OCI-M1 (cell line): ENCODE results near the gene MYL9.
"Not testable (repeated sequence)": the region's sequence is repeated elsewhere in the genome, so short reads cannot be mapped to it uniquely, and the experiment has no call there.

Source experiments
- DNase-seq: peaks from one replicate; lab custom pipeline; 2025; lab: John Stamatoyannopoulos, UW

The MYL9 gene

DNA sequence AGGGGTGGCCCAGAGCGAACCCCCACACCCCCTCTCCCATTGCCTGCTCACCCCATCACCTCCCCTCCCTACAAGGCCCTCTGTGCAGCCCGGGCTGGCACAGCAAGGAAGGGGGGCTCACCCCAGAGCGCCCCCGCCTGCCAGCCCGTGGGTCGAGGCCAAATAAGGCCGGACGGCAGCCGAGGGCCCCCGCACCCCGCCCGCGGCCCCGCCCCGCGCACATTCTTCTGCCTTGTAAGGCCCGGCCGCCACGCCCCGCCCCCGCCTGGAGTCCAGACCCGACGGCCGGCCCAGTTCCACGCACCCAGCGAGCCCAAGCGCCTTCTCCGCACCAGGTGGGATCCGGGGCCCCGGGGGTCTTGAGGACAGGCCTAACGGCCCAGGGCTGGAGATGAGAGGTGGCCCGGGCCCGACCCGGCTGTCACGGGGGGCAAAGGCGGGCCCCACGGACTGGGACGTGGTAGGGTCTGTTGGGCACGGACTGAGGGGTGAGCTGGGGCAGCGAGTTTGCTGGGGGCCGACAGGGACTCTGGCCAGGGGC lies at the start of gene MYL9:
TSS of gene MYL9 (plus strand) at position 293 of the 541 bp plus-strand sequence. CDS start 3,366 bp downstream, outside the sequence.
- DNase-seq: no peak

DNA sequence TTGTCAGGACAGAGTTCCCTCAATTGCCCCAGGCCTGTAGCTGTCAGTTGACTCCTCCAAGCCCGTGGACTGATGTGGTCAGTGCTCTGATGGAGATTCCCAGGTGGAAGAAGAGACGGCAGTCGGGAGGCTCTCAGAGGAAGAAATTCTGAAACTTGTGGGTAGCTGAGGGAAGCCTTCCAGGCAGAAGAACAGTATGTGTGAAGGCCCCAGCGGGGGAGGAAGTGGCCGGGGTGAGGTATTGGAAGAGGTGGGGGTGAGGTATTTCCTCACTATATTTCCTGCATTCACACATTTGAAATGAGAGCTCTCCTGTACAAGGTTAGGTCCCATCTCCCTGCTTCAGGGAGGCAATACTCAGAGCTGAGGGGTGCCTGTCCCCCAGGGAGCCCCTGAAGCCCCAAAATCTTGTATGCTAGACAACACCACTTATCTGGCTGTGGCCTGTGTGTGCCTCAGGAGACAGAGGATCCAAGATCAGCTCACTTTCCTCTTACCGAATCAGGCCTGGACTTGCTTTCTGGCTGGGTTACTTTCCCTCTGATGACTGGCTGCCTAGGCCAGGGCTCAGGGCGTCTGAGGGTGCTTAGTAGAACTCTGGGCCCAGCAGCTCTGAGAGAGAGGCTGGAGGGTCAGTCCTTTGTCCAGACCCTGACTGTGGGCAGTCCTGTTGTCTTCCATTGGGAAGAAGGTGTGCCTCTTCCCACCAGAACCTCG lies 49.3 kb upstream of the MYL9 start:
- DNase-seq: peak; percentile 19

DNA sequence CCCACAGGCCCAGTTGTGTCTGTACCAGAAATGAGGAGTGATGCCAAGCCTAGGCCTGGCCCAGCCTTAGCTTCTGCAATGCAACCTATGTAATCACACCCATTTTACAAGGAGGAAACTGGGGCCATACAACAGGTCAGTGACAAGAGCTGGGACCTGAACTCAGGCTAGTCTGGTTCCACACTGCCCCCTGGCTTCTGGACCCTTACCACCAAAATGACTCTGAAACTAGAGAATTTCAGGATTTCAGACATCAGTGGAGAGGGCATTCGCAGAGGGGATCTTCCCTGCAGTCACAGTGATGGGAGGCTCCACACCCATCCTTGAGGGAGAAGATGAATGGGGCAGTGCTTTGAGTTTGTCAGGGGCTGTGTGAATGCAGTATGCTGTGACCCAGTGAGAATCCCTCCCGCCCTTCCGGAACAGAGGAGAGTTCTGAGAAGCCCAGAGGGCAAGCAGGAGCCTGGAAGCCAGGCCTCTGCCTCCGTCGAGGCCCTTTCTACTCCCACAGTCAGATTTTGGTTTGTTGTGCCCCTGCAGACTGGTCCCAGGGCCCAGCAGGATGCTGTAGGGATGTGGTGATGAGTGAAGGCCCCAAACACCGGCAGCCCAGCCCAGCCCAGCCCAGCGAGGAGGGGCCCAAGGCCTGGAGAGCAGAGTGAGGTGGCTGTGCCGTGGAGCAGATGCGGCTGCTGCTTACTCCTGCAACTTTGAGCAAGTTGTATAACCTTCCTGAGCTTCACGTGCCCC lies 48.1 kb upstream of the MYL9 start:
- peak; percentile 58 for DNase-seq

DNA sequence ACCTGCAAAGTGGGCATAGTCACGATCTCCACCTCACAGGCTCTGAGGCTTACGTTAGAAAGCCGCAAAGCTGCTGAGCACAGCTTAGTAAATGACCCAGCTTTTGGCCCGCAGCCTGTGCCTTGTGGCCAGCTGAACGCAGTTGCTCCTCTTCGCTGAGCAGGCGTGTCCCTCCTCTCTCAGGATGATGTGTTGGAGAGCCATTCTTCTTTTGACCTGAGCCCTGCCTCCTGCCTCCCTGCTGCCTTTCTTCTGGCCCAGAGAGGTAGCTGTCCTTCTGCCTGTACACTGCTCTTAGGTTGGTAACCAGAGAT lies 47.6 kb upstream of the MYL9 start:
- DNase-seq: no peak

DNA sequence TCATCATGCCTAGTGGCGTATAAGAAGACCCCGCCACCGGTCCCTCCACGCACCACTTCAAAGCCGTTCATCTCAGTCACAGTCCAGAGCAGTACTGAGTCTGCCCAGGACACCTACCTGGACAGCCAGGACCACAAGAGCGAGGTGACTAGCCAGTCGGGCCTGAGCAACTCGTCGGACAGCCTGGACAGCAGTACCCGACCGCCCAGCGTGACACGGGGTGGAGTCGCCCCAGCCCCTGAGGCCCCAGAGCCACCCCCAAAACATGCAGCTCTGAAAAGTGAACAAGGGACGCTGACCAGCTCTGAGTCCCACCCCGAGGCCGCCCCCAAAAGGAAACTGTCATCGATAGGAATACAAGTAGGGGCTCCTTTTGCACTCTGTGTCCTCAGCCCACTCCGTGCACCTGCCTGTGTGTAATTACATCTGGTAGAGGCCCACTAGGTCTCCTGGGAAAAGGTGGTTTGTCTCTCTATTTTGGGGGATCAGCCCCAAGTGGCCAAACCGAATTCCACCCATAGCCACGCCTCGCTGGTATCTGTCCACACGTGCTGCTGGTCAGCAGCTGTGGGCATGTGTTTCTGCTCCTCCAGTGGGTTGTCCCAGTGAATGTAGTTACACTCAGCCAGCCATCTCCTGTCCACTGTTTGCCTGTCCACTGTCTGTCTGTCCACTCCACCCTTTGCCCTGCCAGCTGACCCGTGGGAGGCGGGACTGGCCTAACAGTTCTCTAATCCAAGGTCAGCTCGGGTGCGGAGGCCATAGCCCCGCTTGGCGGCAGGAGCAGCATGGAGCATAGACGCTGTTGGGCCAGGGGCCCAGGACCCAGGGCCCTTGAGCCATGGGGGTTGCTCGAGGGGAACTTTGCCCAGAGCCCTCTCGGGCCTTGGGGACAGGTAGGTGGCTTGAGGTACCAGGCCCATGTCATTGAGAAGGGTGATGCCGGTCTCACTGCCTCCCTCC lies 44.3 kb upstream of the MYL9 start:
- no peak for DNase-seq

DNA sequence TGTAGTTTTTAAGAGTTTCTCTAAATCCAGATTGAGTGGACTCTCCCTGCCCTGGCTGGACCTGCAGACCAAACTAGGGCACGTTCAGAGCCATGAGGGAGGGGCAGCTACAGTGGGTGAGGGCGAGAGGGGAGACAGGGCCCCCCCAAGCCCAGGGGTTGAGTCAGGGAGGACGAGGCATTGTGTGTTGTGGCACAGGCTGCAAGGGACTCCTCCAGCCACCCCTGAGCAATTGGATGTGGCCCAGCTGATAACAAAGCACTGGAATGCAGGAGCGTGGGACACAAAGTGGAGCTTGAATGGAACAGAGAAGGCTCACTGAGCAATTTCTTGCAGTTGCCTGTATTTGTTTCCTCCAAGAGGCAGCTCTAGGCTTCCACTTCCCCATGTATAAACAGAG lies 43.5 kb upstream of the MYL9 start:
- DNase-seq: no peak

DNA sequence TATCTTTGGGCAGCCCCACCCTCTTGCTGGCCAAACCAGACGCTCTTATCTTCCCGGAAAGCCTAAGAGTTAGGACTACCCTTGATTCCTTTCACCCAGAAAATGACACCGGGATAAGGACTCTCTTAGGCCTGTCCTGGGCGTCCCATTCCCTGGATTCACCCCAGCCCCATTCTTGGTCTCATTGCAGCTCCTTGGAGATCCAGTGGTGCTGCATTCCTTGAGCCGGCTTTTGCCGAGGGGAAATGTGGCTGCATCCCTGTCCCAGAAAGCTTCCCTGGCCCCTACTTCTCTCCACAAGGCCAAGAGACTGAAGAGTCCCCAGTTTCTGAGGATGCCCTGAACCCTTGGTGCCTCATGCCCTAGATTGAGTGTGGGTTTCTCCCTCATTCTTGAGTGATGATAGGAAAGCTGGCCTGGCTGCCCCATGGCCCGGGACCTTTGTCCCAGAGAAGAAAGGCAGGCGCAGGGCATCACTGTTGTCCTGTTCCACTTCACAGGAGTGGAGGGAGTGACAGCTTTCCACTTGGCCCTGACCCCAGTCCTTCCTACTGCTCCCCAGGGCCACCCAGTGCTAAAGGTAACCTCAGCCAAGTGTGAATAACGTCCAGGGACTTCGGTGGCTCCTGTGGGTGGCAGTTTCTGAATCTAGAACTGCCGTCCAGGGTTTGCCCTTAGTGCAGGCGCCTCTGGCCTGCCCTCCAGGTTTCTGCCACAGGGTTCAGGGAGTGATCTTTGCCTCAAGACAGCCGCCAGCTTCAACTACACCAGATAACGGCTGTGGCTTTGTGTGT lies 42.7 kb upstream of the MYL9 start:
- peak; percentile 28 for DNase-seq

DNA sequence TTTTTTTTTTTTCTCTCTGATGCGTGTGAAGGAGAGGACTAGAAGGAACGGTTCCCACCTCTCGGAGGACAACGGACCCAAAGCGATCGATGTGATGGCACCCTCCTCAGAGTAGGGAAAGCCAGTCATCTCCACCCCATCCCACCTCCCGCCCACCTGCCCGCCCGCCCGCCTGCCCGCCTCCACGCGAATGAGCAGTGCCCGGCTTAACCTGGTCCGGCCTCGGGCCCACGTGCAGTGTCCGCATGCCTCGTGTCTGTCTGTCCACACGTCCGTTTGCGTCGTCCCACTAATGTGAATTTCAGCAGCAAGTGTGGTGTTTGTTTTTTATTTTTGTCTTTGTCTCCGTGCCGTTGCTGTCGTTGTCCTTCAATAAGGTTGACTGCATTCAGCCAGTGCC lies 42.1 kb upstream of the MYL9 start:
- DNase-seq: no peak

DNA sequence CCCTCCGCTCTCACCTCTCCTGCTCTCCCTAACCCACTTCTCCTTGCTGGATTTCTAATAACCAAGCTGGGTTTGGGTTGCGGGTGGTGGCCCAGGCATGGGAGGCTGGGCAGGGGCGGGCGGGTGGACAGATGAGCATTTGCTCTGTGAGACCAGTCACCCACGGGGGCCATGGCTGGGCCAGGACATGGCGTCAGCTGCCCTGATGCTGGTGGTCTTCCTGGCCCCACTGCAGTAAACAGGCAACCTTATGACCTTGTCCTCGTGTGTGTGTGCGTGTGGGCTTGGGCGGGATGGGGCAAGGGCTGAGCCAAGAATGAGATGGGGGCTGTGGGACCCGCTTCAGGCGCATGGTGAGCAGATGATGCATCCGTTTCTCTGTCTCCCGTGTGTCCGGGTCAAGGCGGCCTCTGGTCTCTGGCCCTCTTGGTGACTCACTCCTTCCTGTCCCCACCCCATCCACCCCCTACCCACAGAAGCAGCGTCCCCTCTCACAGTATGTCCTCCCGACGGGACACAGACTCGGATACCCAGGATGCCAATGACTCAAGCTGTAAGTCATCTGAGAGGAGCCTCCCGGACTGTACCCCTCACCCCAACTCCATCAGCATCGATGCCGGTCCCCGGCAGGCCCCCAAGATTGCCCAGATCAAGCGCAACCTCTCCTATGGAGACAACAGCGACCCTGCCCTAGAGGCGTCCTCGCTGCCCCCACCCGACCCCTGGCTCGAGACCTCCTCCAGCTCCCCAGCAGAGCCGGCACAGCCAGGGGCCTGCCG lies 41.4 kb upstream of the MYL9 start:
- DNase-seq: no peak

DNA sequence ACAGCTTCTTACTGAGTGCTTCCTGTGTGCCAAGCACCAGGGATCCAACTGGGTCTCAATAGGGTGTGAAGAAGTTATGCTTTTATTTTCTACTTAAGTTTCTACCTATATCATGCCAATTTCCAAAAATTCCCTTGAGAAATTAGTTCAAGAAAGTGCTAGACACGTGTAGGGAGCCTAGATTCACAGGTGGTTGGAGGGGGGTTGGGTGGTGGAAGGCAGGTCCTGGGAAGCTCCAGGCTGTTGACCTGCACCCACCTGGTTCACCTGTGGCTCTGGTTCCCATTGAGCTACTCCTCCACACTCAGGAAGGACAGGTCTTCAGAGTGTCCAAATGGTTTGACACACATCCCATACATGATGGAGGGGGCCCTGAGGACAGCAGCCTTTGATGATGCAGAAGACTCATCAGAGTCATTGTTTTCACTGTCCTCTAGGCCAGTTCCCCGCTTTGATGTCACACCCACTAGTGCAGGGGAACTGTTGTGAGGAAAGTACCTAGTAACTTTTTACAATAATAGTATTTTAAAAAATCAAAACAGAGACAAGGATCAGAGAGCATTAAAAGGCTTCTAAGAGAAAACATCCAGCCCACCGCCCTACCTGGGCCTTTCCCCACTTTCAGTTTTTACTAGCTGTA lies 39.8 kb upstream of the MYL9 start:
- no peak for DNase-seq

DNA sequence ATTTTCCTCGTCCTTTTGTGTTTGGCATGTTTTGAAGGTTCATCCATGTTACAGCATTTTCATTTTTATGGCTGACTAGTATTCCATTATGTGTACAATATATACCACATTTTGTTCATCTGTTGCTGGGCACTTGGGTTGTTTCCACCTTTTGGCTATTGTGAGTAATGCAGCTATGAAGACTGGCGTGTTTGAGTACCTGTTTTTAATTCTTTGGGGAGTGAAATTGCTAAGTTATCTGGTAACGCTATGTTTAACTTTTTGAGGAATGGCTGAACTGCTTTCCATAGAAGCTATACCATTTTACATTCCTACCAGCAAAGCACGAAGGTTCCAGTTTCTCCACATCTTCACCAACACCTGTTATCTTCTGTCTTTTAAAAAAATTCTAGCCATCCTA lies 37.0 kb upstream of the MYL9 start:
- no peak for DNase-seq

DNA sequence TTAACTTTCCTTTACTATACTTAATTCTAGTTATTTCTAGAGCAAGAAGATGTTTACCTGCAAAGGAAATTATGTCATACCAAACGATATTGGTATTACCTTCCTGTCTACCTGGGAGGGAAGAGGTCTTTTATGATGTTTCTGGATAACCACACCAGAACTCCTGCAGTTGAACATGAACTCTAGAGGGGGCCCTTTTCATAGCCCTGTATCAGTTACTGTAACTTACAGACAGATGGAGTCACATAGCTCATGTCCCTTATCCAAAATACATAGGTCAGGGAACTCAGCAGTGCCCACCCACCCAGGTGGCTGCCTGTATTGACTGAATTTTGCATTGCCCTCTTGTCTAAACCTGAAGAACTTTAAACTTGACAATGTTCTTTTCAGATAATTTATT lies 35.1 kb upstream of the MYL9 start:
- DNase-seq: peak; percentile 50

DNA sequence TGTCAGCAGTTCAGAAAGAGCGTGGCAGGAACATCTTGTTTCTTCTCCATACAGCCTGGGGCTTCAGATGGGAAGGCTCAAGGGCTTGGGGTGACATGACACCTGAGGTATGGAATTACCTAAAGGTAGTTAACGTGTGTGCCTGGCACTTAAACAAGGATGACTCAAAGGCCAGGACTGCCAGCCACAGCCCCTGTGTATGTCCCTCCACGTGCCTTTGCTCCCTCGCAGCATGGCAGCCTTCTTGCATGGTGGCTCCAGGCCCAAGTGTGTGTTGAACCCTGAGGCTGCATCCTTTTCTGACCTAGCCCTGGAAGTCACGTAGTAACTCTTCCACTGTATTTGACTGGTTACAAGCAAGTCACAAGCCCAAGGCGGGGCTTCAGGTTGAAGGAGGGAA lies 33.6 kb upstream of the MYL9 start:
- no peak for DNase-seq

DNA sequence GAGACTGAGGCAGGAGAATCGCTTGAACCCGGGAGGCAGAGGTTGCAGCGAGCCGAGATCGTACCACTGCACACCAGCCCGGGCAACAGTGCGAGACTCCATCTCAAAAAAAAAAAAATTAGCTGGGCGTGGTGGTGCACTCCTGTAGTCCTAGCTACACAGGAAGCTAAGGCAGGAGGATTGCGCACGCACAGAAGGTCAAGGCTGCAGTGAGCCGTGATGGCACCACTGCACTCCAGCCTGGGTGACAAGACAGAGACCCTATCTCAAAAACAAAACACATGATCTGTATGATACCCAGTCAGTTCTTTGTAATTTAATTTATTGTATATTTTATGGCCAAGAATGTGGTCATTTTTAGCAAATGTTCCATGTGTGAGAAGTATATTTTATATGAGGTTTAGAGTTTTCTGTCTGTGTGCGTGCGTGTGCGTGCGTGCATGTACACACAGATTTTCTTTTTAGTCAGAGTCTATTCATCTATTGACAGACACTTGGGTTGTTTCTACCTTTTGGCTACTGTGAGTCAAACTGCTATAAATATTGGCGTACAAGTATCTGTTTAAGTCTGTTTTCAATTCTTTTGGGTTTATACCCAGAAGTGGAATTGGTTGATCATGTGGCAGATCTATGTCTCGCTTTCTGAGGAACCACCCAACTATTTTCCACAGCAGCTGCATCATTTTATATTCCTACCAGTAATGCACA lies 22.2 kb upstream of the MYL9 start:
- DNase-seq: no peak

DNA sequence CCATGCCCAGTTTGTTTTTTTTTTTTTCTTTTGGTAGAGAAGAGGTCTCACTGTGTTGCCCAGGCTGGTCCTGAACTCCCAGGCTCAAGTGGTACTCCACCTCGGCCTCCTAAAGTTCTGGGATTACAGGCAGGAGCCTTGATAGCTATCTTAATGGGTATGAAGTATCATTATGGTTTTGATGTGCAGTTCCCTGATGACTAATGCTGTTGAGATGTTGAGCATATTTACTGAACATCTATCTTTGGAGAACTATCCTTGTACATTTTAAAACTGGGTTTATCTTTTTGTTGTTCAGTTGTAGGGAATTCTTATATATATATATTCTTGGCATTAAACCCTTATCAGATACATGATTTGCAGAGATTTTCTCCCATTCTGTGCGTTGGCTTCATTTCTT lies 21.4 kb upstream of the MYL9 start:
- no peak for DNase-seq

DNA sequence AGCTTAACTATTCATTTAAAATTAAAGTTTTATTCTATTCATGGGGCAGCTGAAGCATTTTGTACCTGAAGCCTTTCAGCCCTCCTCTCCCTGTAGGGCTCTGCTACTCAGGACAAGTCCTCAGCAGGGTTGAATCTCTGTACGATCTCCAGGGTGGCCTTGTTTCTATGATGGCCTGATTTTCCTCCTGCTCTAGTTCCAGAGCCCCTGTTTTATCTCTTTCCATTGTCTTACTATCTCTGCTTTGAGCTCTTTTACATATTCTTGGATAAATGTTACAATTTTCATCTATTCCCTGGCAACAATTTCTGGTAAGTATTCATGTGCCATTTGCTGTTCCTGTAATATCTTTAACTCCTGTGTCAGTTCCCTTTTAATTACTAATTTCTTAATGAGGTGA lies 19.8 kb upstream of the MYL9 start:
- DNase-seq: no peak

DNA sequence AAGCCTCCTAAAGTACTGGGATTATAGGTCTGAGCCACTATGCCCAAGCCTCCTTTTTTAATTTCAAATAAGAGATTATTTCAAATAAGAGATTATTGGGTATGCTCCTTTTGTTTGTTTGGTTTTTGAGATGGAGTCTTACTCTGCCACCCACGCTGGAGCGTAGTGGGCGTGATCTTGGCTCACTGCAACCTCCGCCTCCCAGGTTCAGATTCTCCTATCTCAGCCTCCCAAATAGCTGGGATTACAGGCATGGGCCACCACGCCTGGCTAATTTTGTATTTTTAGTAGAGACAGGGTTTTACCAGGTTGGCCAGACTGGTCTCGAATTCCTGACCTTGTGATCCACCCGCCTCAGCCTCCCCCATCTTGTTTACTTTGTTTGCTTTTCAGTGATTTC lies 18.9 kb upstream of the MYL9 start:
- not testable (repeated sequence) for DNase-seq

DNA sequence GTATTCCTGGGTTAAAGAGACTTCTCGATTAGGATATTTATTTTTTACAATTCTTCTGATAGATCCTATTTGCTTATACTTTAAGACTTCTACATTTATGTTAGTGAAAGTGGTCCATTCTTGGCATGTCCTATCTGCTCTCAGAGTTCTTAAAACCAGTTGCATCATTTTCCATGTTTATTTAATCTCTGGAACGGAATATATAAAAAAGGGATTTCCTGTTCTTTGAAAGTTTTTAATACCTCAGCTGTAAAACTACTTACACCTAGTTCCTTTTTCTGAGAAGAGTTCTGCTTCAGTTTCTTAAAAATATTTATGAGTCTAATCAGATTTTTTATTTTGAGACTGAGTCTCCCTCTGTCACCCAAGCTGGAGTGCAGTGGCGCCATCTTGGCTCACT lies 18.0 kb upstream of the MYL9 start:
- peak; percentile 23 for DNase-seq

DNA sequence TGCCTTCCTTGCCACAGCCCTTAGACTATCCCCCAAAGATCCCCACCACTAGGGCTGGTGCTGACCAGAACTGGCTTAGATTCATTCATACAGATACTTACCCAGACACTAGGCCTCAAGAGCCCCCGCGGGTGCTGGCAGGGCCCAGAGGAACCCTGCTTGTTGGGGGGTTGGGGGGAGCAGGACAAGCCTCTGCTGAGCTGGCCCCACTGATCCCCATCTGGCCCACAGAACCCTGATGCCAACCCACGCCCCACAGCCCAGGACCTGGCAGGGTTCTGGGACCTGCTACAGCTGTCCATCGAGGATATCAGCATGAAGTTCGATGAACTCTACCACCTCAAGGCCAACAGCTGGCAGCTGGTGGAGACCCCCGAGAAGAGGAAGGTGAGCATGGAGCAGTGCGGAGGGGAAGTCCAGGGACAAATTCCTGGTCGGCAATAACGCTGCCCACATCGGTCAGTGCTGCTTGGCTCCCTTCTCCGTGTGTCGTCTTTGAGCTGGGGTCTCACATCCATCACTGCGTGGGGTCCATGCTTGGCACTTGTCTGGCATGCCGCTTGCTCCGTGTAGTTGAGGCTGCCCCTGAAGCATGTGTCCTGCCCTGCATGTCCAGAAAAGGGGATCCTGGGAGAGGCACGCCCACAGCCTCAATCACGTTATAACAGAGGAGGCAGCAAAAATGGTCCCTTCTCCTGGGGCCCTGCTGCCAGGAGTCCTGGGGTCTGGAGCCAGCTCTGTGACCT lies 15.5 kb upstream of the MYL9 start:
- DNase-seq: no peak
